ENCODE results near the gene TOB2.

The TOB2 gene

DNA sequence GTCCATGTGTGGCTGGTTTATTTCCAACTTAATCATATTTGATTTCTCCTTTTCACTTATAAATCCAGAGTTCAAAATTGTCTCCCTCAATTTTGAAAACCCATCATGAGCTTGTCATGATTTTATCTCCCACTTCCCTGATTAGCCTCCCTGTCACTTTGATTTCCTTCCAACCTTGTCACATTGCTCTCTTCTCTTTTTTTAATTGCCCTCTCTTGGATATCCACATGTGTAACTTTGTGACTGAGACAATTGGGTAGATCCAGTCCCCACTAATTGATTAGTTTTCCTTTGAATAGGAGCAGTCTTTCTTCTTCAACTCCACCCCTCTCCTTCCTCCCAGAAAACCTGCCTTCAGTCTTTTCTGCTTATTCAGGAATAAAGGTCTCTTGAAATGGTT lies 62.5 kb downstream of the TOB2 start:
- DNase-seq (ENCODE audit: low read depth in 2 of 2) = no peak

Measured in stimulated activated CD8-positive, alpha-beta memory T cell treated with anti-CD3 and anti-CD28 coated beads, Interleukin-2, amount 100 ng/mL, for 1 hour (primary cell).